ENCODE measurements around the gene GMDS. TPM values are rescaled to one million over a fixed set of nuclear protein-coding genes. Genes with fewer than 3 reads are reported as not detected.

Gene GMDS
- total and polyA plus RNA-seq, 2 experiments from 2014 or later = 30.1 to 36.5 TPM

DNA sequence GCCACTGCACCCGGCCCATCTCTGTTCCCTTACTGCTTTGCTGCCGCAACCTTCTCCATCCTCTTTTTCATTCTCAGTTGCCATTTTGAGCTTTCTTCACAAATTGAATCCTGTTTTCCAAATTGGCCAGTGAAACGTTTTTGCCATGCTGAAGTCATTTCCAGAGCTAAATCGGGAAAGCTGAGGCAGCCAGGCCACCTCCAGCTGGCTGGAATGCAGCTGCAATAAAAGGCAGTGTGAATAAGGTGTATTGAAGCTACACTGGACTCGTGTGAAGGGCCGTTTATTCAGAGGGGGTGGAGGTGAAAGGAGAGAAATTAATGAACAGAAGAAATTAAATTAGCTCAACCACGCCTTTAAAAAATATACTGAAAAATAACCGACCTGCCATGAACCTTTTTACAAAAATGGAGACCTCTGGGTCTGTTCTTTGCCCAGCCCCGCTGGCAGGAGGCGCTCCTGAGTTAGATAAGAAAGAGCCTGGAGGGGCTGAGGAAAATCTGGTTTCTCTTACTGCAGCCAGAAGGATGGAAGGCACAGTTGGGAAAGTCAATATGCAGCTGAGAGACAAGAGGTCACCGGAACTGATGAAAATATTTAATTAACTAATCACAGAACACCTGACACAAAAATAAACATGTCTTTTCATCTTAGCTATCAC is 351.8 kb downstream of the GMDS start:
- H3K4me2 ChIP-seq = no peak overlapping the region
- no peaks in the 10 kb centered on the region for H4K20me1 ChIP-seq (replicated peaks; ENCODE audit: insufficient read depth)
- no peaks in the 10 kb centered on the region for H3K4me1 ChIP-seq (ENCODE audit: insufficient read depth)
- DNase-seq (ENCODE audit: low spot score) = peak; percentile 69
- no peak overlapping the region for H3K4me3 Mint-ChIP-seq
- H3K27me3 ChIP-seq (ENCODE audit: insufficient read depth) = no peaks in the 10 kb centered on the region
- H2AFZ ChIP-seq = no peak overlapping the region
- H3K79me2 ChIP-seq (replicated peaks; ENCODE audit: insufficient read depth) = no peaks in the 10 kb centered on the region
- TF ChIP-seq, protein P1, sequence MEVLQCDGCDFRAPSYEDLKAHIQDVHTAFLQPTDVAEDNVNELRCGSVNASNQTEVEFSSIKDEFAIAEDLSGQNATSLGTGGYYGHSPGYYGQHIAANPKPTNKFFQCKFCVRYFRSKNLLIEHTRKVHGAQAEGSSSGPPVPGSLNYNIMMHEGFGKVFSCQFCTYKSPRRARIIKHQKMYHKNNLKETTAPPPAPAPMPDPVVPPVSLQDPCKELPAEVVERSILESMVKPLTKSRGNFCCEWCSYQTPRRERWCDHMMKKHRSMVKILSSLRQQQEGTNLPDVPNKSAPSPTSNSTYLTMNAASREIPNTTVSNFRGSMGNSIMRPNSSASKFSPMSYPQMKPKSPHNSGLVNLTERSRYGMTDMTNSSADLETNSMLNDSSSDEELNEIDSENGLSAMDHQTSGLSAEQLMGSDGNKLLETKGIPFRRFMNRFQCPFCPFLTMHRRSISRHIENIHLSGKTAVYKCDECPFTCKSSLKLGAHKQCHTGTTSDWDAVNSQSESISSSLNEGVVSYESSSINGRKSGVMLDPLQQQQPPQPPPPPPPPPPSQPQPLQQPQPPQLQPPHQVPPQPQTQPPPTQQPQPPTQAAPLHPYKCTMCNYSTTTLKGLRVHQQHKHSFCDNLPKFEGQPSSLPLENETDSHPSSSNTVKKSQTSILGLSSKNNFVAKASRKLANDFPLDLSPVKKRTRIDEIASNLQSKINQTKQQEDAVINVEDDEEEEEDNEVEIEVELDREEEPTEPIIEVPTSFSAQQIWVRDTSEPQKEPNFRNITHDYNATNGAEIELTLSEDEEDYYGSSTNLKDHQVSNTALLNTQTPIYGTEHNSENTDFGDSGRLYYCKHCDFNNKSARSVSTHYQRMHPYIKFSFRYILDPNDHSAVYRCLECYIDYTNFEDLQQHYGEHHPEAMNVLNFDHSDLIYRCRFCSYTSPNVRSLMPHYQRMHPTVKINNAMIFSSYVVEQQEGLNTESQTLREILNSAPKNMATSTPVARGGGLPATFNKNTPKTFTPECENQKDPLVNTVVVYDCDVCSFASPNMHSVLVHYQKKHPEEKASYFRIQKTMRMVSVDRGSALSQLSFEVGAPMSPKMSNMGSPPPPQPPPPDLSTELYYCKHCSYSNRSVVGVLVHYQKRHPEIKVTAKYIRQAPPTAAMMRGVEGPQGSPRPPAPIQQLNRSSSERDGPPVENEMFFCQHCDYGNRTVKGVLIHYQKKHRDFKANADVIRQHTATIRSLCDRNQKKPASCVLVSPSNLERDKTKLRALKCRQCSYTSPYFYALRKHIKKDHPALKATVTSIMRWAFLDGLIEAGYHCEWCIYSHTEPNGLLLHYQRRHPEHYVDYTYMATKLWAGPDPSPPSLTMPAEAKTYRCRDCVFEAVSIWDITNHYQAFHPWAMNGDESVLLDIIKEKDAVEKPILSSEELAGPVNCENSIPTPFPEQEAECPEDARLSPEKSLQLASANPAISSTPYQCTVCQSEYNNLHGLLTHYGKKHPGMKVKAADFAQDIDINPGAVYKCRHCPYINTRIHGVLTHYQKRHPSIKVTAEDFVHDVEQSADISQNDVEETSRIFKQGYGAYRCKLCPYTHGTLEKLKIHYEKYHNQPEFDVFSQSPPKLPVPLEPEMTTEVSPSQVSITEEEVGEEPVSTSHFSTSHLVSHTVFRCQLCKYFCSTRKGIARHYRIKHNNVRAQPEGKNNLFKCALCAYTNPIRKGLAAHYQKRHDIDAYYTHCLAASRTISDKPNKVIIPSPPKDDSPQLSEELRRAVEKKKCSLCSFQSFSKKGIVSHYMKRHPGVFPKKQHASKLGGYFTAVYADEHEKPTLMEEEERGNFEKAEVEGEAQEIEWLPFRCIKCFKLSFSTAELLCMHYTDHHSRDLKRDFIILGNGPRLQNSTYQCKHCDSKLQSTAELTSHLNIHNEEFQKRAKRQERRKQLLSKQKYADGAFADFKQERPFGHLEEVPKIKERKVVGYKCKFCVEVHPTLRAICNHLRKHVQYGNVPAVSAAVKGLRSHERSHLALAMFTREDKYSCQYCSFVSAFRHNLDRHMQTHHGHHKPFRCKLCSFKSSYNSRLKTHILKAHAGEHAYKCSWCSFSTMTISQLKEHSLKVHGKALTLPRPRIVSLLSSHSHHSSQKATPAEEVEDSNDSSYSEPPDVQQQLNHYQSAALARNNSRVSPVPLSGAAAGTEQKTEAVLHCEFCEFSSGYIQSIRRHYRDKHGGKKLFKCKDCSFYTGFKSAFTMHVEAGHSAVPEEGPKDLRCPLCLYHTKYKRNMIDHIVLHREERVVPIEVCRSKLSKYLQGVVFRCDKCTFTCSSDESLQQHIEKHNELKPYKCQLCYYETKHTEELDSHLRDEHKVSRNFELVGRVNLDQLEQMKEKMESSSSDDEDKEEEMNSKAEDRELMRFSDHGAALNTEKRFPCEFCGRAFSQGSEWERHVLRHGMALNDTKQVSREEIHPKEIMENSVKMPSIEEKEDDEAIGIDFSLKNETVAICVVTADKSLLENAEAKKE (CRISPR knock-in tag; IDR thresholded peaks at IDR 0.05) = no peak
- TF ChIP-seq JUNB (IDR thresholded peaks at IDR 0.05; ENCODE audit: unreplicated experiment) (no peak), ZNF331 (CRISPR knock-in tag; IDR thresholded peaks at IDR 0.05; ENCODE audit: low read depth) (no peak), EZH2phosphoT487 (IDR thresholded peaks at IDR 0.05; ENCODE audit: unreplicated experiment) (no peak), POLR2AphosphoS5 (IDR thresholded peaks at IDR 0.05; ENCODE audit: low read depth) (no peak), EZH2 (IDR thresholded peaks at IDR 0.05; ENCODE audit: low read depth, unreplicated experiment) (no peak), CREB1 (CRISPR knock-in tag; IDR thresholded peaks at IDR 0.05; ENCODE audit: low read depth) (no peak)
- TF ChIP-seq, protein P2, sequence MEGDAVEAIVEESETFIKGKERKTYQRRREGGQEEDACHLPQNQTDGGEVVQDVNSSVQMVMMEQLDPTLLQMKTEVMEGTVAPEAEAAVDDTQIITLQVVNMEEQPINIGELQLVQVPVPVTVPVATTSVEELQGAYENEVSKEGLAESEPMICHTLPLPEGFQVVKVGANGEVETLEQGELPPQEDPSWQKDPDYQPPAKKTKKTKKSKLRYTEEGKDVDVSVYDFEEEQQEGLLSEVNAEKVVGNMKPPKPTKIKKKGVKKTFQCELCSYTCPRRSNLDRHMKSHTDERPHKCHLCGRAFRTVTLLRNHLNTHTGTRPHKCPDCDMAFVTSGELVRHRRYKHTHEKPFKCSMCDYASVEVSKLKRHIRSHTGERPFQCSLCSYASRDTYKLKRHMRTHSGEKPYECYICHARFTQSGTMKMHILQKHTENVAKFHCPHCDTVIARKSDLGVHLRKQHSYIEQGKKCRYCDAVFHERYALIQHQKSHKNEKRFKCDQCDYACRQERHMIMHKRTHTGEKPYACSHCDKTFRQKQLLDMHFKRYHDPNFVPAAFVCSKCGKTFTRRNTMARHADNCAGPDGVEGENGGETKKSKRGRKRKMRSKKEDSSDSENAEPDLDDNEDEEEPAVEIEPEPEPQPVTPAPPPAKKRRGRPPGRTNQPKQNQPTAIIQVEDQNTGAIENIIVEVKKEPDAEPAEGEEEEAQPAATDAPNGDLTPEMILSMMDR (conservative IDR thresholded peaks at IDR 0.05; ENCODE audit: low read depth in 2 of 2) = peak; percentile 70
- TF ChIP-seq, protein P3, sequence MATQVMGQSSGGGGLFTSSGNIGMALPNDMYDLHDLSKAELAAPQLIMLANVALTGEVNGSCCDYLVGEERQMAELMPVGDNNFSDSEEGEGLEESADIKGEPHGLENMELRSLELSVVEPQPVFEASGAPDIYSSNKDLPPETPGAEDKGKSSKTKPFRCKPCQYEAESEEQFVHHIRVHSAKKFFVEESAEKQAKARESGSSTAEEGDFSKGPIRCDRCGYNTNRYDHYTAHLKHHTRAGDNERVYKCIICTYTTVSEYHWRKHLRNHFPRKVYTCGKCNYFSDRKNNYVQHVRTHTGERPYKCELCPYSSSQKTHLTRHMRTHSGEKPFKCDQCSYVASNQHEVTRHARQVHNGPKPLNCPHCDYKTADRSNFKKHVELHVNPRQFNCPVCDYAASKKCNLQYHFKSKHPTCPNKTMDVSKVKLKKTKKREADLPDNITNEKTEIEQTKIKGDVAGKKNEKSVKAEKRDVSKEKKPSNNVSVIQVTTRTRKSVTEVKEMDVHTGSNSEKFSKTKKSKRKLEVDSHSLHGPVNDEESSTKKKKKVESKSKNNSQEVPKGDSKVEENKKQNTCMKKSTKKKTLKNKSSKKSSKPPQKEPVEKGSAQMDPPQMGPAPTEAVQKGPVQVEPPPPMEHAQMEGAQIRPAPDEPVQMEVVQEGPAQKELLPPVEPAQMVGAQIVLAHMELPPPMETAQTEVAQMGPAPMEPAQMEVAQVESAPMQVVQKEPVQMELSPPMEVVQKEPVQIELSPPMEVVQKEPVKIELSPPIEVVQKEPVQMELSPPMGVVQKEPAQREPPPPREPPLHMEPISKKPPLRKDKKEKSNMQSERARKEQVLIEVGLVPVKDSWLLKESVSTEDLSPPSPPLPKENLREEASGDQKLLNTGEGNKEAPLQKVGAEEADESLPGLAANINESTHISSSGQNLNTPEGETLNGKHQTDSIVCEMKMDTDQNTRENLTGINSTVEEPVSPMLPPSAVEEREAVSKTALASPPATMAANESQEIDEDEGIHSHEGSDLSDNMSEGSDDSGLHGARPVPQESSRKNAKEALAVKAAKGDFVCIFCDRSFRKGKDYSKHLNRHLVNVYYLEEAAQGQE (IDR thresholded peaks at IDR 0.05; ENCODE audit: unreplicated experiment) = no peak
- peak overlapping the region; percentile 60; the same call in 1 of the 2 replicates for H3K27ac Mint-ChIP-seq
- no peaks in the 10 kb centered on the region for H3F3A ChIP-seq (replicated peaks; ENCODE audit: low read depth)
- H3K27me3 Mint-ChIP-seq (ENCODE audit: insufficient read depth, low read depth, poor library complexity) = peaks cover 3% of the 10 kb centered on the region
- no peaks in the 10 kb centered on the region for H3K36me3 Mint-ChIP-seq (ENCODE audit: low read depth)
- peak; percentile 85 for ATAC-seq
- H3K4me1 Mint-ChIP-seq = peaks cover 4% of the 10 kb centered on the region; the same call in 2 of the 3 replicates
- no peak overlapping the region for H3K27ac ChIP-seq (ENCODE audit: low read depth)
- no peaks in the 10 kb centered on the region for H3K9me2 ChIP-seq (ENCODE audit: insufficient read depth)
- H3K9me3 Mint-ChIP-seq = no peaks in the 10 kb centered on the region
- H3K4me3 ChIP-seq = no peak overlapping the region
- no peaks in the 10 kb centered on the region for H3K36me3 ChIP-seq (ENCODE audit: insufficient read depth)
